HFF-Myc (cell line): ENCODE data around the gene DUSP21.
A peak's percentile ranks its signal among the peaks of the same experiment; 100 is the strongest.

Source experiments
- DNase-seq: peaks from one replicate; pipeline ENCODE4 v3.0.0-alpha.2; 2011; ENCODE audit warnings: low read depth; ENCODE audit errors: extremely low read depth
- H3K4me3 ChIP-seq: replicated peaks from 2 replicates; pipeline ENCODE4 v1.5.1; 2011; ENCODE audit warnings: low read depth, mild to moderate bottlenecking, control low read depth, low read length
- CTCF ChIP-seq: IDR thresholded peaks from 2 replicates; pipeline ENCODE4 v1.5.1; 2012; ENCODE audit warnings: mild to moderate bottlenecking, low read depth, low read length, control low read depth; ENCODE audit errors: missing control alignments

DUSP21 gene

GRCh38 chrX:44871931-44872820, 28.4 kb downstream of the DUSP21 start:
- TF ChIP-seq CTCF: no peak
- peak overlapping the region; percentile 66 for H3K4me3 ChIP-seq
- no peak for DNase-seq

- DNase-seq: peak; percentile 74
- H3K4me3 ChIP-seq: peak within 1 kb of the TSS; percentile 66
- TF ChIP-seq CTCF: no peak
These were observed 29.1 kb downstream of the DUSP21 start, which contains the start of gene KDM6A for GRCh38 chrX:44872821-44873414. Gene KDM6A (plus strand): TSS chrX:44873188. CDS start chrX:44873552, 364 bp downstream.

- peak overlapping the region; percentile 66 for H3K4me3 ChIP-seq
- TF ChIP-seq CTCF: no peak
- DNase-seq: no peak
These were observed 29.8 kb downstream of the DUSP21 start for GRCh38 chrX:44873415-44874276.

GRCh38 chrX:44874420-44875184, 30.8 kb downstream of the DUSP21 start:
- peak overlapping the region; percentile 66 for H3K4me3 ChIP-seq
- TF ChIP-seq CTCF: no peak
- DNase-seq: no peak

GRCh38 chrX:44875185-44875489, 31.3 kb downstream of the DUSP21 start:
- DNase-seq: no peak
- TF ChIP-seq CTCF: no peak
- H3K4me3 ChIP-seq: peak overlapping the region; percentile 66

GRCh38 chrX:44876086-44876485, 32.3 kb downstream of the DUSP21 start:
- no peak for TF ChIP-seq CTCF
- H3K4me3 ChIP-seq: peak overlapping the region; percentile 66
- DNase-seq: no peak
